Measurements from ENCODE around the gene GIGYF2.
"Not testable (repeated sequence)": the region's sequence is repeated elsewhere in the genome, so short reads cannot be mapped to it uniquely, and the experiment has no call there.

The GIGYF2 gene

GRCh38 chr2:232720056-232720455, 22.9 kb downstream of the GIGYF2 start:
- H3K4me1 ChIP-seq (ENCODE audit: control insufficient read depth in 1 of 2, insufficient read depth in 2 of 2, low read length in 2 of 2); H3K36me3 ChIP-seq (ENCODE audit: control insufficient read depth in 1 of 2, insufficient read depth in 2 of 2, low read length in 2 of 2); H3K4me3 ChIP-seq (ENCODE audit: low read depth in 1 of 2, low read length in 2 of 2); H3K27ac ChIP-seq (ENCODE audit: low read length); H3K9me3 ChIP-seq (ENCODE audit: control insufficient read depth in 1 of 2, low read length in 2 of 2); H3K27me3 ChIP-seq (ENCODE audit: low read depth, low read length): not testable (repeated sequence)

- H3K4me1 ChIP-seq (ENCODE audit: control insufficient read depth in 1 of 2, insufficient read depth in 2 of 2, low read length in 2 of 2): peaks cover 0 to 4% of the 10 kb centered on the region in 2 donors
- H3K9me3 ChIP-seq (ENCODE audit: control insufficient read depth in 1 of 2, low read length in 2 of 2): no peaks in the 10 kb centered on the region
- no peak overlapping the region for H3K27ac ChIP-seq (ENCODE audit: low read length)
- H3K27me3 ChIP-seq (ENCODE audit: low read depth, low read length): no peaks in the 10 kb centered on the region
- H3K36me3 ChIP-seq (ENCODE audit: control insufficient read depth in 1 of 2, insufficient read depth in 2 of 2, low read length in 2 of 2): peaks cover 5 to 16% of the 10 kb centered on the region in 2 donors
- no peak overlapping the region for H3K4me3 ChIP-seq (ENCODE audit: low read depth in 1 of 2, low read length in 2 of 2)
Measured at GRCh38 chr2:232721261-232721660, 24.1 kb downstream of the GIGYF2 start.

DNA sequence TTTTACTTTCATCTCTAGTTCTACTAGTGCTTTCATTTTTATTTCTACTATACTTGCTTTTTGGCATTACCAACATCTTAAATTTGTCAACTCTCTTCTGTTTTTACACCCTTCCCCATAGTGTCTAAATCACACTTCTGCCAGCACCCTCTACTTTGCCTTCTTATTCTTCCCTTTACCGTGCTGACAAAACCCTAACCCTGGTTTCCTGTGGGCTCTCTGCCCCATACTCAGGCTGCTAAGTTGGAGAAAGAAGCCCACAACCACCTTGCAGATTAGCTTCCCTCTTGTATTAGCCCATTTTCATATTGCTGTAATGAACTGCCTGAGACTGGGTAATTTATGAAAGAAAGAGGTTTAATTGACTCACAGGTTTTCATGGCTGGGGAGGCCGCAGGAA, 24.8 kb downstream of the GIGYF2 start:
- Histone ChIP-seq H3K4me1 (ENCODE audit: control insufficient read depth in 1 of 2, insufficient read depth in 2 of 2, low read length in 2 of 2) (peaks cover 0 to 4% of the 10 kb centered on the region in 2 donors), H3K27ac (ENCODE audit: low read length) (no peak overlapping the region), H3K9me3 (ENCODE audit: control insufficient read depth in 1 of 2, low read length in 2 of 2) (no peaks in the 10 kb centered on the region), H3K27me3 (ENCODE audit: low read depth, low read length) (no peaks in the 10 kb centered on the region), H3K4me3 (ENCODE audit: low read depth in 1 of 2, low read length in 2 of 2) (no peak overlapping the region), H3K36me3 (ENCODE audit: control insufficient read depth in 1 of 2, insufficient read depth in 2 of 2, low read length in 2 of 2) (peaks cover 5 to 16% of the 10 kb centered on the region in 2 donors)

GRCh38 chr2:232723027-232723426, 25.9 kb downstream of the GIGYF2 start:
- H3K27me3 ChIP-seq (ENCODE audit: low read depth, low read length): no peaks in the 10 kb centered on the region
- peaks cover 0 to 4% of the 10 kb centered on the region in 2 donors for H3K4me1 ChIP-seq (ENCODE audit: control insufficient read depth in 1 of 2, insufficient read depth in 2 of 2, low read length in 2 of 2)
- H3K9me3 ChIP-seq (ENCODE audit: control insufficient read depth in 1 of 2, low read length in 2 of 2): no peaks in the 10 kb centered on the region
- no peak overlapping the region for H3K27ac ChIP-seq (ENCODE audit: low read length)
- peaks cover 5 to 16% of the 10 kb centered on the region in 2 donors for H3K36me3 ChIP-seq (ENCODE audit: control insufficient read depth in 1 of 2, insufficient read depth in 2 of 2, low read length in 2 of 2)
- H3K4me3 ChIP-seq (ENCODE audit: low read depth in 1 of 2, low read length in 2 of 2): no peak overlapping the region

DNA sequence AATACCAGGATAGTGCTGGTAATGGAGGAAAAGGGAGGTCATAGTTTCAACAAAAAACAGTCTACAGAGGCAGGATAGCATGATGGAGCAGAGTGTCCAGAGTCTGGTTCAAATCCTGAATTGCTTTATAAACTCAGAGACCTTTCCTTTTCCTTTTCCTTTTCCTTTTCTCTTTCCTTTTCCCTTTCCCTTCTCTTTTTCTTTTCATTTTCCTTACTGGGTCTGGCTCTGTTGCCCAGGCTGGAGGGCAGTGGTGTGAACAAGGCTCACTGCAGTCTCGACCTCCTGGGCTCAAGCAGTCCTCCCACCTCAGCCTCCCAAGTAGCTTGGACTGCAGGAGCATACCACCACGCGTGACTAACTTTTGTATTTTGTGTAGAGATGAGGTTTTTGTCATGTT, 31.7 kb downstream of the GIGYF2 start:
- H3K9me3 ChIP-seq (ENCODE audit: control insufficient read depth in 1 of 2, low read length in 2 of 2): no peaks in the 10 kb centered on the region
- H3K36me3 ChIP-seq (ENCODE audit: control insufficient read depth in 1 of 2, insufficient read depth in 2 of 2, low read length in 2 of 2): peaks cover 2 to 25% of the 10 kb centered on the region in 2 donors
- H3K27ac ChIP-seq (ENCODE audit: low read length): no peak overlapping the region
- H3K27me3 ChIP-seq (ENCODE audit: low read depth, low read length): no peaks in the 10 kb centered on the region
- H3K4me3 ChIP-seq (ENCODE audit: low read depth in 1 of 2, low read length in 2 of 2): no peak overlapping the region
- H3K4me1 ChIP-seq (ENCODE audit: control insufficient read depth in 1 of 2, insufficient read depth in 2 of 2, low read length in 2 of 2): peaks cover 0 to 7% of the 10 kb centered on the region in 2 donors

GRCh38 chr2:232731470-232731869, 34.3 kb downstream of the GIGYF2 start:
- H3K4me3 ChIP-seq (ENCODE audit: low read depth in 1 of 2, low read length in 2 of 2): no peak overlapping the region
- H3K4me1 ChIP-seq (ENCODE audit: control insufficient read depth in 1 of 2, insufficient read depth in 2 of 2, low read length in 2 of 2): peaks cover 0 to 7% of the 10 kb centered on the region in 2 donors
- H3K27me3 ChIP-seq (ENCODE audit: low read depth, low read length): no peaks in the 10 kb centered on the region
- no peaks in the 10 kb centered on the region for H3K9me3 ChIP-seq (ENCODE audit: control insufficient read depth in 1 of 2, low read length in 2 of 2)
- H3K36me3 ChIP-seq (ENCODE audit: control insufficient read depth in 1 of 2, insufficient read depth in 2 of 2, low read length in 2 of 2): peaks cover 15 to 19% of the 10 kb centered on the region in 2 donors
- H3K27ac ChIP-seq (ENCODE audit: low read length): no peak overlapping the region

DNA sequence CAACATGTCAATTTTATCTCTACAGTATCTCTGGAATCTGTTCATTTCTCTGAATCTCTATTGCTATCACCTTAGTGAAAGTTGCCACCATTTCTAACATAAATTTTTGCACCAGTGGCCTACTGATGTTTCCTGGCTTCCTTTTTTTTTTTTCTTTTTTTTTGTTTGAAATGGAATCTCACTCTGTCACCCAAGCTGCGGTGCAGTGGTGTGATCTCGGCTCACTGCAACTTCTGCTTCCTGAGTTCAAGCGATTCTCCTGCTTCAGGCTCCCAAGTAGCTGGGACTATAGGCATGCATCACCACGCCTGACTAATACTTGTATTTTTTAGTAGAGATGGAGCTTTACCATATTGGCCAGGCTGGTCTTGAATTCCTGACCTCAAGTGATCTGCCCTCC, 44.2 kb downstream of the GIGYF2 start:
- Histone ChIP-seq H3K4me1 (ENCODE audit: control insufficient read depth in 1 of 2, insufficient read depth in 2 of 2, low read length in 2 of 2) (no peaks in the 10 kb centered on the region), H3K4me3 (ENCODE audit: low read depth in 1 of 2, low read length in 2 of 2) (no peak overlapping the region), H3K36me3 (ENCODE audit: control insufficient read depth in 1 of 2, insufficient read depth in 2 of 2, low read length in 2 of 2) (peaks cover 4 to 12% of the 10 kb centered on the region in 2 donors), H3K27ac (ENCODE audit: low read length) (no peak overlapping the region), H3K9me3 (ENCODE audit: control insufficient read depth in 1 of 2, low read length in 2 of 2) (no peaks in the 10 kb centered on the region), H3K27me3 (ENCODE audit: low read depth, low read length) (no peaks in the 10 kb centered on the region)

GRCh38 chr2:232741972-232742371, 44.8 kb downstream of the GIGYF2 start:
- peaks cover 4 to 9% of the 10 kb centered on the region in 2 donors for H3K36me3 ChIP-seq (ENCODE audit: control insufficient read depth in 1 of 2, insufficient read depth in 2 of 2, low read length in 2 of 2)

DNA sequence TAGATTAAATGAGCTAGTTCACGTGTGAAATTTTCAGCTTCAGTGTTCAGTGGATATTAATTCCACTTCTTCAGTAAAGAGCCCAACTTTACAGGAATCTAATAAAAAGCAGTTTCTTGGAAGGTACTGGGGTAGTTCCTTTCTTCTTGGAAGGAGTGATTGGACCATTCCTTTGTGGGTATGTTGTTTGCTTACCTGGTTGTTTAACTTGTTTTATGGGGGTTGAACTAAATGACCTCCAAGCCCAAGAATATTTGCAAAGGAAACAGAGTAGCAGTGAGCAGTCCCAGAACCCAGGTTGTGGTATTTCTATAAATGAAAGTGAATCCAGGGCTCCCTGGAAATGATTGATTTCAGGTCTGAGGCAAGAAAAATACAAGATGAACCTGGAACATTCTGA, 47.8 kb downstream of the GIGYF2 start:
- Histone ChIP-seq H3K36me3 (ENCODE audit: control insufficient read depth in 1 of 2, insufficient read depth in 2 of 2, low read length in 2 of 2) (peaks cover 23 to 25% of the 10 kb centered on the region in 2 donors), H3K27me3 (ENCODE audit: low read depth, low read length) (no peaks in the 10 kb centered on the region), H3K9me3 (ENCODE audit: control insufficient read depth in 1 of 2, low read length in 2 of 2) (no peaks in the 10 kb centered on the region), H3K4me1 (ENCODE audit: control insufficient read depth in 1 of 2, insufficient read depth in 2 of 2, low read length in 2 of 2) (no peaks in the 10 kb centered on the region), H3K27ac (ENCODE audit: low read length) (no peak overlapping the region), H3K4me3 (ENCODE audit: low read depth in 1 of 2, low read length in 2 of 2) (no peak overlapping the region)

More at GRCh38 chr2:232741972-232742371, 44.8 kb downstream of the GIGYF2 start:
- no peaks in the 10 kb centered on the region for H3K9me3 ChIP-seq (ENCODE audit: control insufficient read depth in 1 of 2, low read length in 2 of 2)
- no peak overlapping the region for H3K4me3 ChIP-seq (ENCODE audit: low read depth in 1 of 2, low read length in 2 of 2)
- no peaks in the 10 kb centered on the region for H3K27me3 ChIP-seq (ENCODE audit: low read depth, low read length)
- no peak overlapping the region for H3K27ac ChIP-seq (ENCODE audit: low read length)
- H3K4me1 ChIP-seq (ENCODE audit: control insufficient read depth in 1 of 2, insufficient read depth in 2 of 2, low read length in 2 of 2): no peaks in the 10 kb centered on the region

DNA sequence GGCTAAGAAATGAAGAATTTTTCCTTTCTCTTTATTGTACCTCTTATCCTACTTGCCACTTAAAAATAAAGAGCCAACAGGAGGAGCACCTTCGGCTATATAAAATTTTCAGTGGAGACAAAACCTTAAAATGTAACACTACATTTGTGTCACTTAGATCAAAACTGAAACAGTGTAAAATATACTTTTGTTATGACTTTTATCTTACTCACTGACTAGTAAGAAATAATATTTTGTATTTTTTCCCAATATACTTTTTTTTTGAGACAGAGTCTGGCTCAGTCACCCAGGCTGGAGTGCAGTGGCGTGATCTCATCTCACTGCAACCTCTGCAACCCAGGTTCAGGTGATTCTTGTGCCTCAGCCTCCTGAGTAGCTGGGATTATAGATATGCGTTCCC, 50.9 kb downstream of the GIGYF2 start:
- Histone ChIP-seq H3K4me1 (ENCODE audit: control insufficient read depth in 1 of 2, insufficient read depth in 2 of 2, low read length in 2 of 2) (no peaks in the 10 kb centered on the region), H3K27me3 (ENCODE audit: low read depth, low read length) (no peaks in the 10 kb centered on the region), H3K9me3 (ENCODE audit: control insufficient read depth in 1 of 2, low read length in 2 of 2) (no peaks in the 10 kb centered on the region), H3K4me3 (ENCODE audit: low read depth in 1 of 2, low read length in 2 of 2) (no peak overlapping the region), H3K36me3 (ENCODE audit: control insufficient read depth in 1 of 2, insufficient read depth in 2 of 2, low read length in 2 of 2) (peaks cover 34 to 47% of the 10 kb centered on the region in 2 donors), H3K27ac (ENCODE audit: low read length) (no peak overlapping the region)

DNA sequence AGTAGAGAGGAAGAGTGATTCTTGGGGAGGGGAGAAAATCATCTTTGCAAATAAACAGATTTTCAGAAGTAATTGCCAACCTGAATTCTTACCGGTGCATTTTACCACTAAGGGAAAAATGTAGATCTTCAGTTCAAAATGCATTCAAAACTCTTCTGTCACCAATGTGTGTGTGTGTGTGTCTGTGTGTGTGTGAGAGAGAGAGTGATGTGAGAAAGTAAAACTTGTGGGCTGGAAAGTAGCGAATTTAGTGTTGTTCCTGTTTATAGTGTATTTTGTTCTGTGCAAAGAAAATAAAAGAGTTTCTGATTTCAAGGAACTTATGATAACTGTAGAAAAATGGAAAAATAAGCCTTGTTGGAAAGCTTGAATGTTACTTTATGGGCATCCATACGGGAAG, 52.2 kb downstream of the GIGYF2 start:
- no peaks in the 10 kb centered on the region for H3K27me3 ChIP-seq (ENCODE audit: low read depth, low read length)
- H3K27ac ChIP-seq (ENCODE audit: low read length): no peak overlapping the region
- no peaks in the 10 kb centered on the region for H3K4me1 ChIP-seq (ENCODE audit: control insufficient read depth in 1 of 2, insufficient read depth in 2 of 2, low read length in 2 of 2)
- no peak overlapping the region for H3K4me3 ChIP-seq (ENCODE audit: low read depth in 1 of 2, low read length in 2 of 2)
- H3K36me3 ChIP-seq (ENCODE audit: control insufficient read depth in 1 of 2, insufficient read depth in 2 of 2, low read length in 2 of 2): peaks cover 34 to 50% of the 10 kb centered on the region in 2 donors
- H3K9me3 ChIP-seq (ENCODE audit: control insufficient read depth in 1 of 2, low read length in 2 of 2): no peaks in the 10 kb centered on the region

DNA sequence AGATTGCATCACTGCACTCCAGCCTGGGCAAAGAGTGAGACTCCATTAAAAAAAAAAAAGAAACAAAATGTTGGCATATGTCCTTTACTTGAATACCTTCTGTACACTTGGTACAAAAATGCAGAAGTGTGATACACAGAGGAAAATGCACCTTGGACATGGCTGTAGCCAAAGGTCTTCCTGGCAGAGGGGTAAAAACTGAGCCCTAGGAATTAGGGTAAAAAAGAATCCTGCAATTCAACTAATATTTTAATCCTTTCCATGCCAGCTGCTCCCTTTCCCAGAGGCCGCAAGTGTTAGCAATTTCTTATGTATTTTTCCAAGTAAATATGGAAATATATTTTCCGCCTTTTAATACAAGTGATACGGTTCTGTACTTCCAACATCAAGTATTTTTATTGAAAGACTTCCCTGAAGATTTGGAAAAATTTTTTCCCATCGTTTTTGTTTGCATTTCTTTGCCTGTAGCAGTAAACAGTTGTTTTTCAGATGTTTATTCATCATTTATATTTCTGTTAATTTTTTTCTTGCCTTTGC, 53.1 kb downstream of the GIGYF2 start:
- Histone ChIP-seq H3K27ac (ENCODE audit: low read length) (no peak overlapping the region), H3K9me3 (ENCODE audit: control insufficient read depth in 1 of 2, low read length in 2 of 2) (no peaks in the 10 kb centered on the region), H3K4me3 (ENCODE audit: low read depth in 1 of 2, low read length in 2 of 2) (no peak overlapping the region), H3K27me3 (ENCODE audit: low read depth, low read length) (no peaks in the 10 kb centered on the region), H3K36me3 (ENCODE audit: control insufficient read depth in 1 of 2, insufficient read depth in 2 of 2, low read length in 2 of 2) (peaks cover 34 to 50% of the 10 kb centered on the region in 2 donors), H3K4me1 (ENCODE audit: control insufficient read depth in 1 of 2, insufficient read depth in 2 of 2, low read length in 2 of 2) (no peaks in the 10 kb centered on the region)

Measured in muscle layer of duodenum (tissue), 2 donors.